GM19455 (cell line): Measurements from ENCODE around the gene LRP11.
"Not testable (repeated sequence)": the region's sequence is repeated elsewhere in the genome, so short reads cannot be mapped to it uniquely, and the experiment has no call there.

ENCODE experiments used
- ATAC-seq: cut with Tn5 transposase; IDR thresholded peaks from one replicate; pipeline ENCODE4 v1.9.1; 2021; ENCODE audit not compliant: unreplicated experiment

The LRP11 gene

DNA sequence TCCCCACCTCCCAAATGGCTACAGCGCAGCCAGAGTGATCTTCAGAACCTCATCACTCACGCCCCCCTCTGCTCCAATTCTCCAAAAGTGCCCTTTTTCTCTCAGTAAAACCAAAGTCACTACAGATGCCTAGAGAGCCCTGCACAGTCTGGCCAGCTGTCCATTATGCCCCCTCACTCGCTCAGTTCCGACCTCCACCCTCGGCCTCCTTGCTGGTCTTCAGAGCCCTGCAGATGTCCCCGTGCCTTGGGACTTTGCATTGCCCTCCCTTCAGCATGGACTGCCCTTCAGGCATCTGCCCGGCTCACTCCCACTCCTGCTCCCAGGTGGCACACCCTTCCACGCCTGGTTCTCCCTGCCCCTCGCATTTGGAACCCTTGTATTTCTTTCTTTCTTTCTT lies 34.8 kb upstream of the LRP11 start:
- ATAC-seq, result no peak

DNA sequence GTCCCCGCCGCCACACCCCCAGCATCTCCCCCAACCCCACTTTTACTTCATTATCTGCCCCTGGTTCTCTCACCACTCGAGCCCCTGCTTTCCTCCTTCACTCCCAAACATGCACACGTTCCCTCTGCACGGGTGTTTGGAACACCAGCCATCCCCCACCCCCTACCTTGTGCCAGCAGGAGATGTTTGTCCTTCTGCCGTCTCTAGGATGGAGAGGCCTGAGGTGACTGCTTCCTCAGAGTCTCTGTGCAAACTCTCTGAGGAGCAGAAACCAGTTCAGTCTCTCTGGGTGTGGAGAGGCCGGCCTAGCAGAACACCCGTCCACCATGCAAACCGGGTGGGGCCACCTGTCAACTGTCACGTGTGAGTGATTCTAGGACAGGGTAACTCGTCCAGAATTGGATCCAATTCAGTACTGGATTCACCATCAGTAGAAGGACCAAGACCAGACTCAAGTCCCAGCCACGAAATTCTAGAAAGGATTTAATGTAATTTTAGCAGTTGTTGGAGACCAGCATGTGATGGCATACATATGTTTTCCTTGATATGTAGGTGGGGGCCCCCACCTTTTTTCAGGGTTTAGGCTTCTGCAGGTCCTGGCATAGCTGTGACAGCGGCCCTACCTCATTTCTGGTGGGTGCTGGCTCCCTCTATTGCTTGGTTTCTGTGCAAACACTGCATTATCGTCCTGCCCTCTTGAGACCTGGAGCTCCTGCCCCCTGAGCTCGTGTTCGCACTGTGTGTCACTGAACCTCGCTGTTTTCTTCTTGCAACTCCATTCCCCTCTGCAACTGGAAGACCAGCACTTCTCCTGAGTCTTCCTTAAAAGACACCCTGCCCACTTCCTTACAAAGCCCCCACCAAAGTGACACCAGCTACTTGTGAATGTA lies 33.9 kb upstream of the LRP11 start, which contains the start of gene RAET1E:
Gene RAET1E (minus strand): TSS at position 259 of the 890 bp plus-strand sequence. CDS start 7,212 bp downstream, outside the sequence.
- no peak for ATAC-seq

DNA sequence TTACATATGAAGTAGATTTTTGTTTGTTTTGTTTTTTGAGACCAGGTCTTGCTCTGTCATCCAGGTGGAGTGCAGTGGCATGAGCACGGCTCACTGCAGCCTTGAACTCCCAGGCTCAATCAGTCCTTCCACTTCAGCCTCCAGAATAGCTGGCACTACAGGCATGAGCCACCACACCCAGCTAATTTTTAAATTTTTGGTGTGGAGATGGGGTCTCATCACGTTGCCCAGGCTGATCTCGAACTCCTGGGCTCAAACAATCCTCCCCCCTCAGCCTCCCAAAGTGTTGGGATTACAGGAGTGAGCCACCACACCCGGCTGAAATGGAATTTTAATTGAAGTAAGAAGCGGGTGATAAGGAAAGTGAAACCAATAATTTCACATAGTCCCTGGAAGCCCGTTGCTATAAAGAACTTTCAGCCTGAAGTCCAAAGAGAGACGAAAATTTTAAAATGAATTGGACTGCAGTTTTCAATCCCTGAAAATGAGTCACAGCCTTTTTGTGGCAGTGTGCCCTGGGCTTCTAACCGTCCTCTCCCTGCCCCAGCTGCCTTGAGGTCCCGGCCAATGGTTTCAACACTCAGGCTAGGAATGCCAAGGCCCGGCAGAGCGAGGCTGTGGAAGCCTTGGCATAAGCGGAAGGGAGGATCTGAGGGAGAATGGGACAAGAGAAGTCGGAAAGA lies 33.0 kb upstream of the LRP11 start:
- no peak for ATAC-seq

DNA sequence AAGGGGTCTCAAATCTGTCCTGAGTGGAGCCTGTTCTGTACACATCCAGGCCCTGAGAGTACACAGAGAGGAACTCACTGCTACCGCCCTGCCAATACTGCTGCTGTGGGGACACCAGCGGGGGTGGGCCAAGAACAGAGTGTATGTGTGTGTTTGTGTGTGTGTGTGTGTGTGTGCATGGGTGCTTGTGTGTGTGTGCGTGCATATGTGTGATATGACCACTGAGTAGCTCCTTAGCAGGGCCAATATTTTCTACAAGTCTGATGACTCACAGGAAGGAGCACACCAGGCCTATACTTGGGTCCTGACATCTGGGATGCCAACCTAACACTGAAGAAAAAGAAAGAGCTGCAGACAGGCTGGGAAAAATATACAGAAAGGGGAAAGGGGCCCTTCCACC lies 32.3 kb upstream of the LRP11 start:
- ATAC-seq, result no peak

DNA sequence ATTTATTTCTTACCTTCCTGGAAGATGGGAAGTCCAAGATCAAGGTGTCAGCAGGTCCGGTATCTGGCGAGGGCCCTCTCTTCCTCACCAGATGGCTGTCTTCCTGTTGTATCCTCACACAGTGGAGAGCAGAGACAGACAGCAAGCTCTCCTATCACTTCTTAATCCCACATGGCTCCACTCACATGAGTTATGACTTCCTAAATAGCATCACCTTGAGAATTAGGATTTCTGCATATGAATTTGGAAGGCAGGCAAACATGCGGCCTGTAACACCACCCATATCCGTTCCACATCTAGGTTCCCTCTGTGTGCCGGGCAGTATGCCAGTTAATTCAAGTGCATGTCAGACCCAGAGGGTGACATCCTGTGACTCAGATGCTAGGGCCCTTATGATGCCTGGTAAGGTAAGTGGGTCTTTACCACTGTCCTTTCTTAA lies 31.7 kb upstream of the LRP11 start:
- no peak for ATAC-seq

DNA sequence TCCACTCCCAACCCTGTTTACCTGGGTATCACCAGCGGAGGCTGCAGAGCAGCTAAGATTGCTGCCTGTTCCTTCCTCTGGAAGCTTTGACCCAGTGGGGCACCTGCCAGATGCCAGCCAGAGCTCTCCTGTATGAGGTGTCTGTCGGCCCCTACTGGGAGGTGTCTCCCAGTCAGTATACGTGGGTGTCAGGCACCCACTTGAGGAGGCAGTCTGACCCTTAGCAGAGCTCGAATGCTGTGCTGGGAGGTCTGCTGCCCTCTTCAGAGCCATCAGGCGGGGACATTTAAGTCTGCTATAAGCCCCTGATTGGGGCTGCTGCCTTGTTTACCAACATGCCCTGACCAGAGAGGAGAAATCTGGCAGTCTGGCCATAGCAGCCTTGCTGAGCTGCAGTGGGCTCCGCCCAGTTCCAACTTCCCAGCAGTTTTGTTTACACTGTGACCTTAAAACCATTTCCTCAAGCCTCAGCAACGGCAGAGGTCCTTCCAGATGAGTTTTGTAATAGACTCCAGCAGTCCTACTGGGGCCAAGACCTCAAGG lies 31.0 kb upstream of the LRP11 start:
- ATAC-seq, result no peak

DNA sequence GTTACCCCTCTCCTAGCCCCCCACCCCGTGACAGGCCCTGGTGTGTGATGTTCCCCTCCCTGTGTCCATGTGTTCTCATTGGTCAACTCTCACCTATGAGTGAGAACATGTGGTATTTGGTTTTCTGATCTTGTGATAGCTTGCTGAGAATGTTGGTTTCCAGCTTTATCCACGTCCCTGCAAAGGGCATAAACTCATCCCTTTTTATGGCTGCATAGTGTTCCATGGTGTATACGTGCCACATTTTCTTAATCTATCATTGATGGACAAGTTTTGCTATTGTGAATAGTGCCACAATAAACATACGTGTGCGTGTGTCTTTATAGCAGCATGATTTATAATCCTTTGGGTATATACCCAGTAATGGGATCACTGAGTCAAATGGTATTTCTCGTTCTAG lies 27.7 kb upstream of the LRP11 start:
- ATAC-seq, result not testable (repeated sequence)

DNA sequence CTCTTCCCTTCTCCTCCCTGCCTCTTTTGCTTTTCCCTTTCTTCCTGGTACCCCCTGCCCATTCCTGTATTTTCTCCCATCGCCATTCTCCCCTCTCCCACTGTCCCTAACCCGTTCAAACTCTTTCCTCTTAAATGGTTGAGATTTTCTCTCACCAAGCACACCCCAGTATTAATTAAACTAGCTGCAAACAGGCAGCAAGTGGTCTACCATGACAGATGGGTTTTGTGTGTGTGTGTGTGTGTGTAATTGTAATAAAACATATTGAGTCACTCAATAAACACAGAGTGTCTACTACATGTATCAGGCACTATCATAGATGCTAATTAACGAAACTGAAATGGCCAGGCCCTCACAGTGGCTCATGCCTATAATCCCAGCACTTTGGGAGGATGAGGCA lies 27.1 kb upstream of the LRP11 start:
- ATAC-seq, result no peak

DNA sequence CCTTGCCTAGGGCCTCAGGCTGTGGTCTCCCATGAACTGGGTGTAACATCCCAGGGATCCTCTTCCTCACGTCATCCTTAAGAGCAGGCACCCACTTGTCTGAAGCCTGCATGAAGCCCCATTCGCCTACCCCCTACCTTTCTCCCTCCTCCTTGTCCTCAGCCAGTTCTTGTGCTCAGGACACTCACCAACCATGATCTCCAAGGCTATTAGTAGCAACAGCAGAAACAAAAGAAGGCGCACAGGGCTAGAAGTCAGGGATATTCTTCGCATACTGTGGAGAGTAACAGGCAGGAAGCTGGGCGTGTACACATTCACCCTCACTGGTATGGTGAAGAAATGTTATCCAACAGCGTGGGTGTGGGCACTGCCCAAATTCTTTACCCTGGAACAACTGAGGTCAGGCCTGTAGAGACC lies 26.5 kb upstream of the LRP11 start:
- no peak for ATAC-seq

DNA sequence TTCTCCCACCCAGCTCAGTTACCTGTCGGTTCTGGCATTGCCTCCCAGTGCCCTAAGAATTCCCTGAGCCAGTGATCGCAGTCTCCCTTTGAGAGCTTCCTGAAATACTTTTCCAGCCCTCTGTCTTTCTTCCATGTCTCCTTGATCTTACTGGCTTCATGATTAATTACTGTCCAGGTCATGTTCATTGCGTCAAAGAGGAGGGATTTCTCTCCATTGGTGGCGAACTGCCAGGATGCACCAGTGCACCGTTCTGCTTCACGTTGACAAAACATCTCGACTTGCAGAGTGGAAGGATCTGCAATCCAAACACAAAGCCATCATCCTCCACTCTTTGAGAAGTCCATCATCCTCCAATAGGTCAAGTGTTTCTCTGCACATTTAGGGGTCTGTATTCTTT lies 25.2 kb upstream of the LRP11 start:
- no peak for ATAC-seq

DNA sequence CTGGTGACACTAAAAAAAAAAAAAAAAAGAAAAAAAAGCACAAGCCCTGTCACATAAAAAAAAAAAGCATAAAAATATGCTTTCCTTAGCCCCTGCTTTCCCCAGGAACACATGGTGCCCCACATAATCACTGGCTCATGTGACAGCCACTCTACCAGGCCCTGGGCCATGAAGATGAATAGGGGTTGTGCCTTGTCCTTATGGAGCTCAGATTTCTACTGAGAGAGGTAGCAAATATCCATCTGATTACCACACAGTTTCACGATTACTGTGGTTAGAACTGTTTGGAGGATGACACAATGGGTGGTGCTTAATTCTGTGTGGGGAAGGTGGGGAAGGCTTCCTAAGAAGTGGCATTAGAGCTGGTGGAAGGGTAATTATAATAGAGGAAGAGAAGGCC lies 24.5 kb upstream of the LRP11 start:
- ATAC-seq, result no peak

DNA sequence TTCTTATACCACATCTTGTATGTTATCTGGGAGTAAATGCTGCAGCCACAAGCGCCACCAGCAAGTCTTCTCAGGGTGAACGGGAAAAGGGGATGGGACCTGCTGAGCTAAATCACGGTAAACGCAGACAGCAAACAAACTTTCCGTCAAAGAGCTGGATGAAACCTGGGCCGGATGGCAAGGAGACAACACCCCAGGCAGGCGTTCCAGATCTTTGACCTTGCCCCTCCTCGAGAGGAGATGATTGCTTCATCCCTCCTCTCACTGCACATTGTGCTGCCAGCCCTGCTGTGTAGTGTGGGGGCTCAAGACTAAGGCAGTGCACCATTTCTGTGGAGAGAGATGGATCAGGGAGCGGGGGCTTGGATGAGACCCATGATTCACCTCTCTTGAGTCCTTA lies 23.9 kb upstream of the LRP11 start:
- ATAC-seq, result no peak

DNA sequence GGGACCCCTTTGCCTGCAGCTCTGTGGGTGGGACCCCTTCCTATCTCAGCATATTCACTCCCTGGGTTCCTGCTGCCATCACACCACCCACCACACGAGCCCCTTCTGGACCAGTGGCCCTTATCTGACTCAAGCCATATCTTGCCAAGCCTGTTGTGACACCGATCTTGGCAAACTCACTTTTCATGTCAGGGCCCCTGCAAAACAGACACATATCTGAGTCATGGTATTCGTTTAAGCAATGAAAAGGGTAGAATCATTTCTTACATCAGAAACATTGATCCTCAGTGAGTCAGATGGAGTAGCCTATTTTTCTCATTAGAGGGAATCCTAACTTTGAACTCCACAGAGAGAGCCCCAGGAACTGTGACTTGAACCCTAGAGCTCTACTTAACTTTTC lies 23.2 kb upstream of the LRP11 start:
- no peak for ATAC-seq

DNA sequence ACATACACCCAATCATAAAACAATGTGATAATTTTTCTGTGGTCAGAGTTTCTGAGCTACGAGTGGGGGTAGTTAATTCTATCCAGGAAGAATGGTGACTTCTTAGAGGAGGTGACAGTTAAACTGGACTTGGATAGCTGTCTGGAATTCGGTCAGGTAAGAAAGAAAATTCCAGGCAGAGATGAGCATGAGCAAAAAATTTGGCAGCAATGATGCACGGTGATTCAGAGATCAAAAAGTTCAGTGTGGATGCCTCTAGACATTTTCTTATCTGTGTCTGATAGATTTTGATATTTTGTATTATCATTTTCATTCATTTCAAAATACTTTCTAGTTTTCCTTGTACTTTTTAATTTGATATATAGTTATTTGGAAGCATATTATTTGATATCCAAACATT lies 21.7 kb upstream of the LRP11 start:
- ATAC-seq, result no peak

DNA sequence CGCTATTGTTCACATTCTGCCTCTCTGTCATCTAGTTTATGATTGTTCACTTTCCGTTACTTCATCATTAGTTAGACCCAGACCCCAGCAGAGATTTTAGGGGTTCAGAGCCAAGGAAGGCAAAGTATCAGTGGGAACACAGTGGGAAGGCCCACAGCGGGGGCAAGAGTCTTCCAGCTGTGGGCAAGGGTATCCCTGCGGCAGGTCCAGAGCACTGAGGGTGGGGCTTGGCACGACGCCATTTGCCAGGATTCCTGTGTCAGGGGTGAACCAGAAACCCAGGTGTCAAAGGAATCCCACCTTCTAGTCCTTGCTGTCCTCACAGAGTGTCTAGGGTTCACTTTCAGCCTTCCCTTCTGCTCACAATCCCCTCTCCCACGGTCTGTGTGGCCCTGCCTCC lies 20.5 kb upstream of the LRP11 start:
- no peak for ATAC-seq

DNA sequence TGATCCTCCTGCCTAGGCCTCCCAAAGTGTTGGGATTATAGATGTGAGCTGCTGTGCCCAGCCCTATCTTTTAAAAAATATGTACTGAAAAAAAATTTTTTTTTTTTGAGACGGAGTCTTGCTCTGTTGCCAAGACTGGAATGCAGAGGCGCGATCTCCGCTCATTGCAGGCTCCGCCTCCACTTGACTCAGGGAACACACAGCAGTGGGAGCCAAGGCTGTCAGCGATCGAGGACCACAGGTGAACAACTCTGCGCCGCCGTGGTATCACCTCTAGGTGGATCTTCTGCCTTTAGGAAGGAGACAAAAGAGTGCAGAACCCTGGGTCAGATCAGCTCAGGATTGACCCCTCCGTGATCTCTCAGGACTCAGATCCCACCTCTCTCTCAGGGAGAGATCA lies 20.1 kb upstream of the LRP11 start:
- ATAC-seq, result no peak

DNA sequence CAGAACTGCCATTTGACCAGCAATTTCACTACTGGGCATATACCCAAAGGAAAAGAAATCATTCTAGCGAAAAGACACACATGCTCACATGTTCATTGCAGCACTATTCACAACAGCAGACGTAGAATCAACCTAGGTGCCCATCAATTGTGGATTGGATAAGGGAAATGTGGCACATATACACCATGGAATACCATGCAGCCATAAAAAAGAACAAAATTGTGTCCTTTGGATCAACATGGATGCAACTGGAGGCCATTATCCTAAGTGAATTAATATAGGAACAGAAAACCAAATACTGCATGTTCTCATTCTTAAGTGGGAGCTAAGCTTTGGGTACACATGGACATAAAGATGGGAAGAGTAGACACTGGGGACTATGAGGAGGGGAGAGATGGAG lies 17.7 kb upstream of the LRP11 start:
- ATAC-seq, result no peak

DNA sequence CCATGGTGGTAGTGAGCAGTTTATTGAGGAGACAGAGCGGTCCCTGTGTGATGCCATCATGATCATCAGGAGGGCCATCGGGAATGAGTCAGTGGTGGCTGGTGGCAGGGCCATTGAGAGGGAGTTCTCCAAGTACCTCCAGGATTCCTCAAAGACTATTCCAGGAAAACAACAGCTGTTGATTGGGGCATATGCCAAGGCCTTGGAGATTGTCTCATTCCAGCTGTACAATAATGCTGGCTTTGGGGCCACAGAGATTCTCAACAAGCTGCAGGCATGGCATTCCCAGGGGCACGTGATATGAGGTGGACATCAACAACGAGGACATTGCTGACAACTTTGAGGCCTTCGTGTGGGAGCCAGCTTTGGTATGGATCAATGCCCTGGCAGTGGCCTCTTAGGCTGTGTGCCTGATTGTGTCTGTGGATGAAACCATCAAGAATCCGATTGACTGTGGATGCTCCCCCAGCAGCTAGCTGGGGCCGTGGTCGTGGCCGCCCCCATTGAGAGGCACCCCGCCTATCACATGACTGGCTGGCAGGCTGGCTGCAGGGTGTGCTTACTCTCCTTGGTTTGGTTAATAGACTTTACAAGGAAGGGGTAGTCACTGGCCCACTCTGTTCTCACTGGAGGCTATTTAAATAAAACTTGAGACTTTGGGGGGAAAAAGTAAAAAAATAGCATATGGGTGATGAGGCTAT lies 17.1 kb upstream of the LRP11 start:
- no peak for ATAC-seq

DNA sequence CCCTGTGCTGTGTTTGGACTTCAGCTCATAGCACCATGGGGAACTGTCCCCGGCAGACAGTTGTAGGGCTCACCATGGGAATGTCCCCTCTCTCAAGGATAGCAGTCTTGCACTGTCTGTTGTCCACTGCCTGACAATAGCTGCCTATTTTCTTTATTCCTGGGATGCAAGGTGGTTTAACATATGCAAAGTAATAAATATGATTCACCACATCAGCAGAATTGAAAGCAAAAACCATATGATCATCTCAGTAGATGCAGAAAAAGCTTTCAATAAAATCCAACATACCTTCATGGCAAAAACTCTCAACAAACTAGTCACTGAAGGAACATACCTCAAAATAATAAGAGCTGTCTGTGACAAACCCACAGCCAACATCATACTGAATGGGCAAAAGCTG lies 13.5 kb upstream of the LRP11 start:
- no peak for ATAC-seq

DNA sequence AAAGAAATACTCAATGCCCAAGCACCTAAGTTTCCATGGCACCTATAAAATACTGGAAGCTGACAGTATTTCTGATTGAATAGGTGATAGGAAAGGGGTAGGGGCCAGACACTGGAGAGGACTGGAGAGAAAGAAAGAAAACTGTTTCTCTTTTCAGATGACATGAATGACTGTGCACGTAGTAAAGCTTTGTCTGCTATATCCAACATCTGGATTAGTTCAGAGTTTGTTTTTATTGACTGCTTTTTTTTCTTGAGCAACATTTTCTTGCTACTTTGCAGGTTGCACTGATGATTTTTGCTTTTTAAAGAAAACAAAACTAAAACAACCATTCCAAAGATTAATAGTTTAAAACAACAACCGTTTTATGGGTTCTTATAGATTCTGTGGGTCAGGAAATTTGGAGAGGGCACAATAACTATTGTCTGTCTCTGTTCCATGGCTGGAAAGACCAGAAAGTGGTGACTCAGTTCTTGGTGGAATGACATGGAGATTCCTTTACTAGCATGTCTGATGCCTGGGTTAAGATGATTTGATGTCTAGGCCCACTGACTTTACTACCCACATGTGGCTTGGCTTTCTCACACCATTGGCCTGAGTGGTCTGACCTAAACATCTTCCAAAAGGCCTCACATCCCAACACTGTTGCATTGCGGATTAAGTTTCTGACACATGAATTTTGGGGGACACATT lies 12.2 kb upstream of the LRP11 start:
- ATAC-seq, result no peak

DNA sequence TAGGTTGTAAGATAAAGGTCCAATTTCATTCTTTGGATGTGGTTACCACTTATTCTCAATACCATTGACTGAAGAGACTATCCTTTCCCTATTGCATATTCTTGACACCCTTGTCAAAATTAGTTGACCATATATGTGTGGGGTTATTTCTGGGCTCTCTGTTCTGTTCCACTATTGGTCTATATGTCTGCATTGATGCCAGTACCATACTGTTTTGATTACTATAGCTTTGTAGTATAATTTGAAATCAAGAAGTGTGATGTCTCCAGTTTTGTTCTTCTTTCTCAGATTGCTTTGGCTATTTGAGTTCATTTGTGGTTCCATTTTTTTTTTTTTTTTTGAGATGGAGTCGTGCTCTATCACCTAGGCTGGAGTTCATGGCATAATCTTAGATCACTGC lies 8.1 kb upstream of the LRP11 start:
- ATAC-seq, result no peak
